ENCODE data around the gene MIAT.

- no peak for TF ChIP-seq CTCF (IDR thresholded peaks at IDR 0.05)
- no peak for TF ChIP-seq POLR2A (IDR thresholded peaks at IDR 0.05)
These were observed 43.9 kb downstream of the MIAT start for GRCh38 chr22:26701323-26701722.

Data from adrenal gland (tissue), 5 donors.